HepG2 (cell line): ENCODE measurements around the gene IL2RA. TPM values are rescaled to one million over a fixed set of nuclear protein-coding genes. Genes with fewer than 3 reads are reported as not detected.
"Not testable (repeated sequence)": the region's sequence is repeated elsewhere in the genome, so short reads cannot be mapped to it uniquely, and the experiment has no call there.

Experiments
- ATAC-seq: fragments of 200-7000 bp; cut with Tn5 transposase; 3 replicates; pipeline ENCODE4 v1.9.1; 2020; ENCODE audit warnings: mild to moderate bottlenecking, moderate library complexity
- BruUV-seq: library from RNA; stranded (reverse); fragments of 400-500 nt; replicated peaks from 2 replicates; lab custom pipeline; 2021; lab: Mats Ljungman, UMichigan
- CTCF ChIA-PET: fragments of 300-600 bp; formaldehyde crosslinking; extraction: SDS; loops from one replicate; lab custom pipeline; 2021; ENCODE audit warnings: low total read pairs, inconsistent platforms, low intra/inter-chr PET ratio; lab: Yijun Ruan, JAX
- POLR2A ChIA-PET: fragments of 350-600 bp; sonication (Branson Sonifier 250); formaldehyde crosslinking; loops from one replicate; lab custom pipeline; 2020; ENCODE audit warnings: antibody characterized with exemption, inconsistent platforms; lab: Yijun Ruan, JAX
- DNase-seq: peaks from one replicate; pipeline ENCODE4 v3.0.0-alpha.2; 2015; ENCODE audit warnings: low spot score
- FAIRE-seq: peaks from 3 replicates; lab custom pipeline; 2011; peaks lifted over from hg19 to GRCh38; lab: Jason Lieb, UNC
- H2AFZ ChIP-seq: one replicate; pipeline ENCODE4 v1.6.1; 2011; ENCODE audit warnings: low read length, inconsistent platforms
- H3K27ac ChIP-seq: fragments of 300-600 bp; 3 replicates; pipeline ENCODE4 v1.8.0; 2011; ENCODE audit warnings: mixed run types, mild to moderate bottlenecking, mixed read lengths, low read length, inconsistent platforms; ENCODE audit not compliant: insufficient read depth; ENCODE audit errors: extremely low read length
- H3K27me3 ChIP-seq, 2 experiments: fragments of 200-600 bp in 1 of 2; 2 replicates in 1 of 2; 3 replicates in 1 of 2; pipeline versions ENCODE4 v1.6.0 to v1.8.0; 2011; ENCODE audit warnings: low read length in 2 of 2, mild to moderate bottlenecking in 2 of 2, moderate library complexity in 2 of 2, inconsistent platforms in 1 of 2; ENCODE audit not compliant: insufficient read depth in 2 of 2, control insufficient read depth in 1 of 2
- H3K36me3 ChIP-seq, 2 experiments: fragments of 200-600 bp in 1 of 2; replicated peaks in 1 of 2; 2 replicates in 1 of 2; 3 replicates in 1 of 2; pipeline versions ENCODE4 v1.5.1 to v1.8.0; 2011; ENCODE audit warnings: low read length in 2 of 2, inconsistent platforms in 1 of 2; ENCODE audit not compliant: insufficient read depth in 2 of 2, control insufficient read depth in 1 of 2
- H3K4me1 ChIP-seq: 2 replicates; pipeline ENCODE4 v1.5.1; 2012; ENCODE audit warnings: low read length, inconsistent platforms; ENCODE audit not compliant: insufficient read depth
- H3K4me2 ChIP-seq: 2 replicates; pipeline ENCODE4 v1.6.0; 2011; ENCODE audit warnings: low read depth, low read length, inconsistent platforms
- H3K4me3 ChIP-seq, 3 experiments: fragments of 200-600 bp in 1 of 3; sonication (generic), shearing (Covaris generic) in 1 of 3; replicated peaks in 1 of 3; 2 replicates each; pipeline ENCODE4 v1.5.1; 2011 to 2016; ENCODE audit warnings: low read length in 3 of 3, inconsistent platforms in 2 of 3, low read depth in 2 of 3, mild to moderate bottlenecking in 2 of 3, control low read depth in 1 of 3, mixed read lengths in 1 of 3; ENCODE audit not compliant: insufficient read depth in 1 of 3
- H3K79me2 ChIP-seq: one replicate; pipeline ENCODE4 v1.6.1; 2011; ENCODE audit warnings: low read length, inconsistent platforms; ENCODE audit not compliant: insufficient read depth
- H3K9ac ChIP-seq: 2 replicates; pipeline ENCODE4 v1.6.0; 2011; ENCODE audit warnings: mild to moderate bottlenecking, low read depth, low read length, inconsistent platforms; ENCODE audit not compliant: insufficient read depth
- H3K9me3 ChIP-seq: 2 replicates; pipeline ENCODE4 v1.5.1; 2012; ENCODE audit warnings: mild to moderate bottlenecking, low read length
- H4K20me1 ChIP-seq: 2 replicates; pipeline ENCODE4 v1.6.0; 2011; ENCODE audit warnings: inconsistent platforms, mild to moderate bottlenecking, low read length, moderate library complexity; ENCODE audit not compliant: insufficient read depth
- FOSL1 ChIP-seq: sonication (generic); formaldehyde crosslinking; IDR thresholded peaks from 2 replicates; pipeline ENCODE4 v1.9.0; 2021; ENCODE audit warnings: missing genetic modification reagents, borderline replicate concordance
- FOXA1 ChIP-seq, 2 experiments: fragments of 450-650 bp in 1 of 2; sonication (generic) in 1 of 2; formaldehyde crosslinking in 1 of 2; IDR thresholded peaks; 2 replicates each; pipeline versions ENCODE4 v1.4.0 to v1.6.1; 2016 to 2020; ENCODE audit warnings: missing genetic modification reagents in 1 of 2
- FOXC1 ChIP-seq: sonication (generic); formaldehyde crosslinking; IDR thresholded peaks from 2 replicates; pipeline ENCODE4 v1.8.0; 2022; ENCODE audit warnings: mild to moderate bottlenecking, missing genetic modification reagents, borderline replicate concordance
- ZNF234 ChIP-seq: sonication (generic); formaldehyde crosslinking; conservative IDR thresholded peaks from 2 replicates; pipeline ENCODE4 v1.5.1; 2020; ENCODE audit warnings: mild to moderate bottlenecking, missing genetic modification reagents
- ZNF3 ChIP-seq: IDR thresholded peaks from 2 replicates; pipeline ENCODE4 v1.7.0; 2017; ENCODE audit warnings: inconsistent platforms
- ZNF350 ChIP-seq: sonication (generic); formaldehyde crosslinking; IDR thresholded peaks from 2 replicates; pipeline ENCODE4 v1.4.0; 2020; ENCODE audit warnings: mild to moderate bottlenecking, low read depth, missing genetic modification reagents, borderline replicate concordance
- WGBS: methylation state at CpG from one replicate; pipeline ENCODE4 v1.1.6; 2017; ENCODE audit warnings: low lambda C conversion rate; 5-methylcytosine and 5-hydroxymethylcytosine counted together
- in situ Hi-C: cut with HindIII; loops from 2 replicates; pipeline ENCODE4 v1.10.0; 2017; ENCODE audit warnings: low pct_unique_long_range_greater_than_20kb; ENCODE audit not compliant: extremely low pct_ligation_motif_present
- intact Hi-C: fragments of 100-400 bp; cut with micrococcal nuclease; formaldehyde crosslinking; loops from one replicate; pipeline ENCODE4 v1.10.0; 2022; ENCODE audit not compliant: unreplicated experiment
- polyA plus RNA-seq, 8 experiments: library from polyadenylated mRNA; depleted of rRNA in 3 of 8; stranded (reverse) in 7 of 8; unstranded in 1 of 8; fragments of >200 nt; fragmentation: Illumina TruSeq in 4 of 8; extraction: Trizol in 4 of 8; gene quantifications; 2 replicates each; pipeline versions ENCODE4 v1.2.1 to v1.2.3, GENCODE V29; 2011 to 2016; ENCODE audit warnings: low read depth in 4 of 8, missing spikeins in 1 of 8, mixed read lengths in 1 of 8; ENCODE audit not compliant: insufficient read depth in 1 of 8
- total RNA-seq, 5 experiments: library from RNA; depleted of rRNA; stranded (reverse); fragments of >200 nt; fragmentation: Illumina TruSeq; extraction: Trizol; gene quantifications; 2 replicates each; pipeline ENCODE4 v1.2.3, GENCODE V29; 2016; ENCODE audit warnings: low read depth in 1 of 5
- TF ChIP-seq, protein P1 (sequence below): sonication (generic); formaldehyde crosslinking; IDR thresholded peaks from 2 replicates; pipeline ENCODE4 v1.4.0; 2020; ENCODE audit warnings: mild to moderate bottlenecking, missing genetic modification reagents

Gene IL2RA
- total and polyA plus RNA-seq, 2 of the 13 experiments (the other 11 are each of a cell fraction or from before 2014, with no cell fraction given): not detected

- in situ Hi-C loops: no loop called here
- WGBS: 44% methylated on average over 6 of the region's 10 CpGs
- ChIA-PET POLR2A (no interaction called here), CTCF (no interaction called here)
- H3K4me3 ChIP-seq: no peak overlapping the region
- ATAC-seq (no peak), FAIRE-seq (no peak), DNase-seq (no peak)
- no peak overlapping the region for H3K27ac ChIP-seq
- H3K9ac ChIP-seq: no peak overlapping the region
- no peaks in the 10 kb centered on the region for H3K9me3 ChIP-seq
- TF ChIP-seq FOXC1 (CRISPR knock-in tag): no peak
- BruUV-seq: no TSS peak
- H4K20me1 ChIP-seq: no peaks in the 10 kb centered on the region
- no peak overlapping the region for H2AFZ ChIP-seq
- peaks cover 0 to 1% of the 10 kb centered on the region in 2 experiments; a peak in 1 of 5 replicates for H3K27me3 ChIP-seq
- H3K36me3 ChIP-seq: no peaks in the 10 kb centered on the region
- intact Hi-C loops: no loop called here
- H3K79me2 ChIP-seq: no peaks in the 10 kb centered on the region
- H3K4me1 ChIP-seq: peaks cover 2% of the 10 kb centered on the region
- no peak overlapping the region for H3K4me2 ChIP-seq
These were observed 98.6 kb downstream of the IL2RA start for GRCh38 chr10:5963591-5963990.

GRCh38 chr10:5963071-5963470 lies 99.1 kb downstream of the IL2RA start:
- ATAC-seq: peak; percentile 54; the same call in 2 of the 3 replicates
- H3K36me3 ChIP-seq: no peaks in the 10 kb centered on the region
- DNase-seq: no peak
- no peak overlapping the region for H2AFZ ChIP-seq
- WGBS: 57% methylated on average over 5 of the region's 7 CpGs
- H3K27ac ChIP-seq: no peak overlapping the region
- H3K9ac ChIP-seq: no peak overlapping the region
- H4K20me1 ChIP-seq: no peaks in the 10 kb centered on the region
- H3K9me3 ChIP-seq: no peaks in the 10 kb centered on the region
- ChIA-PET POLR2A (no interaction called here), CTCF (no interaction called here)
- TF ChIP-seq ZNF350 (no peak), ZNF3 (no peak), ZNF234 (CRISPR knock-in tag) (no peak), FOSL1 (no peak), FOXA1 (IDR thresholded peaks at IDR 0.05) (no peak), FOXA1 (CRISPR knock-in tag; IDR thresholded peaks at IDR 0.05) (peak; percentile 8; the same call in 1 of the 2 replicates)
- TF ChIP-seq, protein P1, sequence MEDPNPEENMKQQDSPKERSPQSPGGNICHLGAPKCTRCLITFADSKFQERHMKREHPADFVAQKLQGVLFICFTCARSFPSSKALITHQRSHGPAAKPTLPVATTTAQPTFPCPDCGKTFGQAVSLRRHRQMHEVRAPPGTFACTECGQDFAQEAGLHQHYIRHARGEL (CRISPR knock-in tag): no peak
- peaks cover 0 to 1% of the 10 kb centered on the region in 2 experiments; a peak in 1 of 5 replicates for H3K27me3 ChIP-seq
- in situ Hi-C loops (no loop called here), intact Hi-C loops (no loop called here)
- H3K4me2 ChIP-seq: no peak overlapping the region
- no peaks in the 10 kb centered on the region for H3K79me2 ChIP-seq
- no peak overlapping the region for H3K4me3 ChIP-seq
- no peaks in the 10 kb centered on the region for H3K4me1 ChIP-seq
- no TSS peak for BruUV-seq
- FAIRE-seq: no peak

GRCh38 chr10:5962358-5962940 lies 99.7 kb downstream of the IL2RA start:
- H3K4me2 ChIP-seq, FAIRE-seq, H3K27ac ChIP-seq, in situ Hi-C loops, DNase-seq, H3K4me3 ChIP-seq, H3K79me2 ChIP-seq, BruUV-seq, CTCF ChIA-PET, H2AFZ ChIP-seq, H3K9me3 ChIP-seq, H4K20me1 ChIP-seq, H3K27me3 ChIP-seq, H3K36me3 ChIP-seq, POLR2A ChIA-PET, H3K9ac ChIP-seq, intact Hi-C loops, ATAC-seq, H3K4me1 ChIP-seq: not testable (repeated sequence)
- WGBS: 55% methylated on average over 10 of the region's 10 CpGs
